NCI-H1092 (cell line): ENCODE results near the gene OXTR.
A peak's percentile ranks its signal among the peaks of the same experiment; 100 is the strongest.

ENCODE experiments used
- DNase-seq: peaks from one replicate; lab custom pipeline; 2025; lab: John Stamatoyannopoulos, UW

OXTR gene

DNA sequence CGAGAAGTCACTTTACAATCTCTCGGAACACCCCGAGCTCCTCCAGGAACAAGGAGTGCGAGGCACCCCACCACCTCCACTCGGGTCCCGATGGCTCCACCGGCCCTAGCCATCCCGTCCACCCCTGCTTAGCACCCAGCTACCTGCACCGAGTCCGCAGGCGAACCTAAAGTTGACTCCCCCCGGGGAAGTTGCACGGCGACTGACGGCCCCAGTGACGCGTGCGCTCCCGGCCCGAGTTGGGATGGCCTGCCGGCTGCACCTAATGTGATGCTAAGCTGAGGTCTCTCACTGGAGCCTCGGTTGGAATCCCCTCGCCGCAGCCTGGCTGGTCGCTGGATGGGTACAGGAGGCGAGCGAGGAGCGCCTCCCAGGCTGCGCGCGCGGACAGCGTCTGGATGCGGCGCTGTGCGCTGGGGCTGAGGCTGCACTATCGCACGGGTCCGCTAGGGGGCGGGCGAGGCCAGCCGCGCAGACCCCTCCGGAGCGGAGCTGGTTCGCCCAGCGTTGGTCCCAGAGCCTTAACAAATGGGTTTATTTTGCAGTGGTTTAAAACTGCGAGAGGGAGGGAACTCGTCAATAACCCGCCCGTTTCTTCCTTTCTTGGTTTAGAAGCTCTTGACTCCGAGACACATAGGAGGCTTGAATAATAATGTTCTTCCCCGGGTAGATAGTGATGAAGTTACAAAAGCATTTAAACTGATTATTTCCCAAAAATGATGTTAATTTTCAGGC, at the start of gene OXTR:
Gene OXTR, minus strand, starts transcription at position 526 of the 735 bp plus-strand sequence. CDS start 1,426 bp downstream, outside the sequence.
- DNase-seq, result peak; percentile 13

DNA sequence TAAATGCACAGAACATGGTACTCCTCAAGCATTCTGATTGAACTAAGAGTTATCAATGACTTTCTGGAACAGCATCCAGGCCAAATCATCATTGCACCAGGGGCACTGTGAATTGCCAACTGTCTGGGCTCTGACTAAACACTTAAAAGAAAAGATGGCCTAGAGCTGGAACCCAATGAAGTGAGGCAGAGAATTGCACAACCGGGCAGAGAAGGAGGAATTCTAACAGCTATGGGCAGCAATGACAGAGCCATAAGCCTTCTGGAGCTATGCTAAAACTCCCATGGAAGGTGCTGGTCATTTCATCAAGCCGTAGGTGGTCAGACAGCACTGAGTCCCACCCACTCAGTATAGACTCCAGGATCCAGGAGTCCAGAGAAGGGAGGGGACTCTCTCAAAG, 48.1 kb upstream of the OXTR start:
- DNase-seq, result no peak

DNA sequence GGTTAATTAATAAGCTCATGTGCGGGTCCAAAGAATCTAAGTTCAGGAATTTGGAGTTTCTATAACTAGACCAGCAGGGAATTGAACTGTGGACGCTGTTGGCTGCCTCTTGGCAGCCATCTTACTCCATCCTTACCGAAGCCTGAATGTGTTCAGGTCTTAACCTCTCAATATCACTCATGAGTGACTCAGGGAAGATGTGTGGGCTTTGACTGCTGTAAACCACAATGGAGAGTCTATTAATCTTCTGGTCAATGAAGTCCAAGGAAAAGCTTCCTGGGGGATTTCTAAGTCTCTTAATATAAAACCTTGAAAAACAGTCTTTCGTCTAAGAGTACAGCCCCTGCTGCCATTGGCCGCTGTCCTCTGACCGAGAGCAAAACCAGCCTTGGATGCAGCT, 46.7 kb upstream of the OXTR start:
- DNase-seq, result no peak

GRCh38 chr3:8813411-8813810, 44.0 kb upstream of the OXTR start:
- no peak for DNase-seq

DNA sequence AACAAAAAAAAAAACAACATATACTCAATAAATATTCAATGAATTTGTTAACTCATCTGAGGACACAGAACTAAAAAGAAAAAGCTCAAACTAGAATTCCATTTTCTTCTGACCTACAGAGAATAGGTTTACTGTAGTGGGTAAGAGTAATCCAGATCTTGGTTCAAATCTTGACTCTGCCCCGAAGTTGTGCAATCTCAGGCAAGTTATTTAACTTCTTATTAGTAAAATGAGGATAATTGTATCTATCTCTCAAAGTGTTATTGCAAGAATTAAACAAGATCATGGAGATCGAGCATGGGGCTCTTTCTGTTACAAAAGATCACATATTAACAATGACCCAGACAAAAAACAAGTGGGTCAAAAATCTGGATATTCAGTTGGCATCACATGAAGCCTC, 41.1 kb upstream of the OXTR start:
- DNase-seq, result no peak

DNA sequence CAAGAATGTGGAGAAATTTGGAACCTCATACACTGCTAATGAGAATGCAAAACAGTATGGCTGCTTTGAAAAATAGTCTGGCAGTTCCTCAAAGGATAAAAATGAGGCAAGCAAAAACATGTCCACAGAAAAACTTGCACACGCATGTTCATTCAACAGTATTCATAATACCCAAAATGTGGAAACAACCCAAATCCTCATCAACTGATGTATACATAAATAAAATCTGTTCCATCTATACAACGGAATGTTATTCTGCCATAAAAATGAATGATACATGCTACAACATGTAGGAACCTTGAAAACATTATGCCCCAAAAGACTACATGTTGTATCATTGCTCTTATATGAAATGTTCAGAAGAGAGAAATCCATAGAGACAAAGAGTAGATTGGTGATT, 36.4 kb upstream of the OXTR start:
- no peak for DNase-seq

- DNase-seq, result no peak
These were observed 32.8 kb upstream of the OXTR start for GRCh38 chr3:8802256-8802655.

GRCh38 chr3:8800016-8800415, 30.6 kb upstream of the OXTR start:
- no peak for DNase-seq

- no peak for DNase-seq
These were observed 24.8 kb upstream of the OXTR start for GRCh38 chr3:8794247-8794646.

DNA sequence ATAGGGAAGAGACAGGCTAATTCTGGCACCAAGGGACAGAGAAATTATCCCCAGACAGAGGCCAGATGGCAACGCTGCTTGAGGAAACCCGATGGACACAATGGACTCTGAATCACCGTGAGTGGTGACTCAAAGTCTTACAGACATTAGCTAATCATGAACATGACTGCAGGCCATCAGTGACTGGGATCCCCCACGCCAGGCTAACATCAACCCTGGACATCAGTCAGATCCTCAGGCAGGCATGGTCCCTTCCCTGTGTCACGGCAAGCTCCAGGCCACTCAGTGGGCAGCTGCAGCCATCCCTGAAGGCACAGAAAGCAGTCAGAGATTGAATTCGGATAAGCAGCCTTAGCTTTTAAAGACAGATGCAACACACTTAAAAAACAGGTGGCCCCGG, 23.8 kb upstream of the OXTR start:
- no peak for DNase-seq

DNA sequence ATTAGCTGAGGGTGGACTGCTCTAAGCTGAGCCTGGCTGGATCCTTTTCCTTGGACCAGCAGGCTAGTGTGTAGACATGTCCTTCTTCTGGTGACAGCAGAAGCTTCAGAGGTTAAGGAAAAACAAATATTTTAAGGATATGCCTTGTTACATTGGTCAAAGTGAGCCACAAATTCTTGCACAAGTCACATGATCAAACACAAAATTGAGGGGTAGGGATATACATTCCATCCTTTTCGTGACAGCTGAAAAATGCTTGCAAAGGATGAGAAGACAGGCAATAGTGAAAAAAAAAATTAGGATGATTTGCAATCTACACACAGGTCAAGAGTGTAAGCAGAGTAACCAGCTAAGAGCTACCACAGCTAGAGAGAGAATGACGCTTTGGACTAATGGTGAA, 21.1 kb upstream of the OXTR start:
- no peak for DNase-seq

DNA sequence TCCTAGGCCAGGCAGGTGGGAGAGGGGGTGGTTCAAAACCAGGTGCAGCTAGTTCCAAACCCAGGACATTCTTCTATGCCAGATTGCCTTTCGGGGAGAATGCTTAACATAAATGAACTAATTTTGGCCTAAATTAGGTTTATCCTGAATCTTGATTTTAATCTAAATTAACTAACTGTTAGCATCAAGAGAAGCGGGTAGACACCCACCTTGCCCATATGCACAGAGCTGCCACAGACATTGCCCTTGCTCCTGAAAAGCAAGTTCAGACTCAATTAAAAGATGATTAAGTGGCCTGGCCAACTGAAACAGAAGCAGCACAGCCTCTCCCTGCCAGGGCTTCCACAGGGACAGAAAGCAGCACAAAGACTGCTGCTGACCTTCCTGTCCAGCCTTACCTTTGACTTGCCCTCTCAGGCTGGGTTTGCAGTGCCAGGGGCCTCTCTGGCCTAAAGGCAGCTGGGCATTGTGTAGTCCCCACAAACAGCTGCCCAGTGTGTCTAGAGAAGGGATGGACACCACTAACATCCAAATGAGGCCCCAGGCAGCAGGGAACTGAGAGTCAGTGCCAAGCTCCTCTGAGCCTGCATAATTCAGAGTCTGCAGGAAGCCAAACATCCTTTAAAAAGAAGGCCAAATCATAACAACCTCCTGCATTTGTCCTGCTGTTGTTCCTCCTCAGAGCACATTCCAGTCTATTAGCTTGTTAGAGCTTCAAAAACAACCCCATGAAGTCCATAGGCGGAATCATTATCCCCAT, 15.4 kb upstream of the OXTR start:
- DNase-seq, result no peak

DNA sequence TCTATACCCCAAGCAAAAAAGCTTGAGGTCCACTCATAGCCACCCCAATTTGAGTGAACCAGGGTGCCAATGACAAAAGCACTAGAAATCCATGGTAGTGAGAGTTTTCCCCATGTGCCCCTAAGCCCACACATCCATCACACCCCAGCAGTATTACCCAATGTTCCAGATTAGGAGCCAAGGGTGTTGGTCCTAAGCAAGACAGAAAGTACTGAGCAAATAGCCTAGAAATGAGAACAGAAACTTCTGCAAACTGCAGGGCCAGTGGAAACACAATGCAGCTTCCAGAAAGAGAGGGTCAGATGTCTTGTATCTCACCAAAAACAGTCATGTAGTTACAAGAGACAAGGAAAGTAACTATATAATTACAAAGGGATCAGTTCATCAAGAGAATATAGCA, 10.9 kb upstream of the OXTR start:
- DNase-seq, result no peak

- no peak for DNase-seq
These were observed 9.1 kb upstream of the OXTR start for GRCh38 chr3:8778475-8778874.

GRCh38 chr3:8777978-8778267, 8.5 kb upstream of the OXTR start:
- DNase-seq, result no peak

- no peak for DNase-seq
These were observed 8.0 kb upstream of the OXTR start for GRCh38 chr3:8777201-8777977.

DNA sequence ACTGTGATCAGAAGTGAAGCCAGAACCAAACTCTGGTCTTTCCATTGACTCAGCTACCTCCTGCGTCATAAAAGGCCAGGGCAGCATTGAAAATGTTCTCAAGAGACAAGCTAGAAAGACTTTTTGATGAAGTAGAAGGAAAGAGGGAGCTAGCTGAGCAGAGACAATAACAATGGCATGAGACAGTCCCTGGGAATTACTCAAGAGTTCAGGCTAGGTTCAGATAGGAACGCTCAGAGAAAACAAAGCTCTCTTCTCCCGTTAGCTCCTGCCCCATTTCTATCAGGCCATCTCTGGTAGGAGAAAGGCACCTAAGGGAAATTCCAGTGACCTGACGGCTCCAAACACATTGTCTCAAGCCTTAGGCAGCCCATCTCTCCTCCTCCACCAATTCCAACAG, 7.0 kb upstream of the OXTR start:
- DNase-seq, result no peak

DNA sequence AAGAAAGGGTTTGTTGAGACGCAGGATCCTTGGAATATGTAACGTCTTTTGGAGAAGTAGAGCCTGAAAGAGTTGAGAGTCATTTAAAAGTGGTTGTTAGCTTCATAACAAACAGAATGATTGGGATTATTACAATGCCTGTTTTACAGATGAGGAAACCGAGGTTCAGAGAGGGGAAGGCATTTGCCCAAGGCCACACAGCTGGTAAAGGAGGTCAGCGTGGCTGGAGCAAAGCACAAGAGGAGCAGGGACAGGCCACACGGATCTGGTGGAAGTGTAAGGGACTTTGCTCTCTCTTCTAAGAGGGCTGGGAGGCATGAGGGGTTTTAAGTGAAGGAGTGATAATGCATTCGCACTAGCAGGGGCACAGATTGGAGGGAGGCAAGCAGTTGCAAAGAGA, 6.2 kb upstream of the OXTR start:
- DNase-seq, result no peak

GRCh38 chr3:8775181-8775580, 5.8 kb upstream of the OXTR start:
- no peak for DNase-seq

- DNase-seq, result no peak
These were observed 4.6 kb upstream of the OXTR start for GRCh38 chr3:8773941-8774542.

GRCh38 chr3:8768364-8769087, 887 bp downstream of the OXTR start:
- DNase-seq, result no peak
